Body of pancreas (tissue), 4 donors: ENCODE measurements around the gene CMSS1. TPM values are rescaled to one million over a fixed set of nuclear protein-coding genes. Genes with fewer than 3 reads are reported as not detected.

Experiments used
- ATAC-seq: fragments of 150-250 bp; one replicate; pipeline ENCODE4 v1.9.1; 2016
- DNase-seq, 4 donors: peaks; one replicate each; pipeline ENCODE4 v3.0.0-alpha.2; 2019
- H3K27ac ChIP-seq, 4 donors: fragments of 200-600 bp; sonication (generic); 1 replicate in 3 of 4; 2 replicates in 1 of 4; pipeline versions ENCODE4 v1.5.1 to v1.6.1; 2016 to 2019; ENCODE audit warnings: mild to moderate bottlenecking in 1 of 4, mixed read lengths in 1 of 4, moderate library complexity in 1 of 4
- H3K27me3 ChIP-seq, 2 donors: fragments of 200-600 bp; sonication (generic); one replicate each; pipeline ENCODE4 v1.6.0; 2016; ENCODE audit warnings: mild to moderate bottlenecking in 1 of 2
- H3K36me3 ChIP-seq, 2 donors: fragments of 200-600 bp; sonication (generic); replicated peaks in 1 of 2; 2 replicates each; pipeline ENCODE4 v1.5.1; 2016; ENCODE audit warnings: low read depth in 2 of 2; ENCODE audit not compliant: insufficient read depth in 1 of 2
- H3K4me1 ChIP-seq: fragments of 200-600 bp; sonication (generic); one replicate; pipeline ENCODE4 v1.6.0; 2016
- H3K4me3 ChIP-seq, 2 donors: fragments of 200-600 bp; sonication (generic); 1 replicate in 1 of 2; 2 replicates in 1 of 2; pipeline ENCODE4 v1.5.1; 2016 to 2019
- H3K9me3 ChIP-seq, 3 donors: fragments of 200-600 bp; sonication (generic); 1 replicate in 2 of 3; 2 replicates in 1 of 3; pipeline ENCODE4 v1.5.1; 2016
- POLR2A ChIP-seq, 3 donors: fragments of 450-650 bp; IDR thresholded peaks; one replicate each; pipeline ENCODE4 v1.6.1; 2016; ENCODE audit warnings: antibody characterized with exemption in 3 of 3, mild to moderate bottlenecking in 2 of 3
- WGBS, 2 donors: methylation state at CpG; one replicate each; pipeline ENCODE4 v1.1.5; 2017; 5-methylcytosine and 5-hydroxymethylcytosine counted together
- intact Hi-C: fragments of 100-400 bp; cut with DNase I; formaldehyde crosslinking; loops from one replicate; pipeline ENCODE4 v1.15.1; 2023
- total RNA-seq, 2 donors: library from RNA; depleted of rRNA; stranded (reverse); fragments of >200 nt; gene quantifications; one replicate each; pipeline ENCODE4 v1.1.0, GENCODE V29; 2016
- TF ChIP-seq, protein P1 (sequence below), 7 experiments: fragments of 450-650 bp in 4 of 7; fragments of 200-600 bp in 3 of 7; sonication (generic) in 3 of 7; IDR thresholded peaks; one replicate each; pipeline ENCODE4 v1.5.1; 2016 to 2019; ENCODE audit warnings: antibody characterized with exemption in 7 of 7

CMSS1 gene
- total RNA-seq, 2 donors from 2014 or later: 3.9 to 21.4 TPM

DNA sequence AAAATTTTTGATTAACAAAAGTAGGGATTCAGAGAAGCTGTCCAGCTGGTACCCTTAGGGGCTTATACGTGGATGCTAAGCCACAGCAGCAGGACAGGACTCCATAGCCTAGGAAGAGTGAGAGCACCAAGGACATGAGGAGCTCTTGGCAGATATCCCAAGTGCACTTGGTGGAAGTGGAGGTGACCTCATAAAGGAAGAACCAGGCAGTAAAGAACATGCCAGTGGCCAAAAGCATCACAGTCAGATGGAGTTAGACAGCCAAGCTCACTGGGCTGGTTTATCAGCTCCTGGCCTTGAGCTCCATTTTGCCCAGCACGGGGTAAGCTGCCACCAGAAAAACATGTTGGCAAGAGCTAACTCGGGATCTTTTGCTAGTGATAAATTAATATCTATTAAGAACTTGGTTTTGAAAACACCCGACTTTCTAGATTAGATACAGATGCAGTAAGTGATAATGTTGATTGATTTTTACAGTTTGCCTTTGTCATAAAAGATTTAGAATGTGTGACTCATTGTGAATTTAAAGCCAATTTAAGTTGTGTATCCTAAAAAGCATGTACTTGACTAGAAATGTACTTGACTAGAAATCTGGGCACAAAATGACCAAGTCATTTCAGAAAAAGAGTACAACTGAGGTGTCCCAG is 108.0 kb downstream of the CMSS1 start:
- intact Hi-C loops: no loop called here
- Histone ChIP-seq H3K4me3 (no peak overlapping the region), H3K27ac (peak overlapping the region; percentile 3 to 75 (median 39)), H3K27me3 (no peaks in the 10 kb centered on the region), H3K36me3 (no peaks in the 10 kb centered on the region), H3K9me3 (no peaks in the 10 kb centered on the region), H3K4me1 (peaks cover 24% of the 10 kb centered on the region)
- no peak for TF ChIP-seq POLR2A (IDR thresholded peaks at IDR 0.05)
- TF ChIP-seq, protein P1, sequence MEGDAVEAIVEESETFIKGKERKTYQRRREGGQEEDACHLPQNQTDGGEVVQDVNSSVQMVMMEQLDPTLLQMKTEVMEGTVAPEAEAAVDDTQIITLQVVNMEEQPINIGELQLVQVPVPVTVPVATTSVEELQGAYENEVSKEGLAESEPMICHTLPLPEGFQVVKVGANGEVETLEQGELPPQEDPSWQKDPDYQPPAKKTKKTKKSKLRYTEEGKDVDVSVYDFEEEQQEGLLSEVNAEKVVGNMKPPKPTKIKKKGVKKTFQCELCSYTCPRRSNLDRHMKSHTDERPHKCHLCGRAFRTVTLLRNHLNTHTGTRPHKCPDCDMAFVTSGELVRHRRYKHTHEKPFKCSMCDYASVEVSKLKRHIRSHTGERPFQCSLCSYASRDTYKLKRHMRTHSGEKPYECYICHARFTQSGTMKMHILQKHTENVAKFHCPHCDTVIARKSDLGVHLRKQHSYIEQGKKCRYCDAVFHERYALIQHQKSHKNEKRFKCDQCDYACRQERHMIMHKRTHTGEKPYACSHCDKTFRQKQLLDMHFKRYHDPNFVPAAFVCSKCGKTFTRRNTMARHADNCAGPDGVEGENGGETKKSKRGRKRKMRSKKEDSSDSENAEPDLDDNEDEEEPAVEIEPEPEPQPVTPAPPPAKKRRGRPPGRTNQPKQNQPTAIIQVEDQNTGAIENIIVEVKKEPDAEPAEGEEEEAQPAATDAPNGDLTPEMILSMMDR (IDR thresholded peaks at IDR 0.05): no peak
- ATAC-seq (peak; percentile 88), DNase-seq (peak; percentile 66 to 85 (median 80))
- whole genome bisulfite sequencing, 2 donors: 25 to 32% methylated on average over 4 of the region's 4 CpGs

DNA sequence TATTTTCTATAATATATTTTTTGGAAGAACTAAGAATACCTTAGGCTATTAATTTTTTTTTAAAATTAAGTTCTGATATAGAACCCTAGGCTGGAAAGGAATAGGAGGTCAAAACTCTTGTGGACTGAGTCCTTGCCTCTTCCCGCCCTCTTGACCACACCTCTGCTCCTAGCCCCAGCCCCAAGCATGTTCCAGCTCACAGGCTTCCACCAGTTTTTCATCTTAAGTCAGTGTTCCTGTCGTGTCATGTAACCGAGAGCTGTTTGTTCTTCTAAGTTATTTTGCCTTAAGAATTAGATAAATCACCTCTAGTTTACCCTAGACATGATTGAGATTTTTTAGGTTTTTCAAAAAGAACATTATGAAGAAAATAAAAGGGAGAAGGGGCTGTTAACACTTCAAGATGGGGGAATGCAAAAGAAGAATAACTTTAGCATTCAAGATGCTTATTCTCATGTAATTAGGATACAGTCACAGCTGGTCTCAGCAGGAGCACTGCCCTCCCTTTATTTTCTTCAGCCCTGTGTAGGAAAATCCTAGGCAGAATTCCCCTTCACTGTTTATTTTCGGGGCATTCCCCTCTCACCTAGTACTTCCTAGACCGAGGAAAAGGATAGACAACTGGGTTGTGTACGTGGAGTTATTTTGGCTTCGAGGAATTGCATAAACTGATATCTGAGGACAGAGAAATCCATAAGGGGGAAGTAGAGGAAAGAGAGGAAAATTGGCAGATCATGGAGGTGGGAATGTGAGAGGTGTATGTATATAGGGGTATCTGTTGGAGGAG is 110.2 kb downstream of the CMSS1 start:
- DNase-seq (no peak), ATAC-seq (no peak)
- no peak overlapping the region for H3K4me3 ChIP-seq
- no peak for TF ChIP-seq POLR2A (IDR thresholded peaks at IDR 0.05)
- TF ChIP-seq, protein P1 (IDR thresholded peaks at IDR 0.05): no peak
- H3K27me3 ChIP-seq: no peaks in the 10 kb centered on the region
- H3K36me3 ChIP-seq: no peaks in the 10 kb centered on the region
- H3K9me3 ChIP-seq: no peaks in the 10 kb centered on the region
- 85 to 86% methylated on average over 7 of the region's 7 CpGs for WGBS, 2 donors
- H3K27ac ChIP-seq: no peak overlapping the region
- intact Hi-C loops: no loop called here
- H3K4me1 ChIP-seq: peaks cover 22% of the 10 kb centered on the region

DNA sequence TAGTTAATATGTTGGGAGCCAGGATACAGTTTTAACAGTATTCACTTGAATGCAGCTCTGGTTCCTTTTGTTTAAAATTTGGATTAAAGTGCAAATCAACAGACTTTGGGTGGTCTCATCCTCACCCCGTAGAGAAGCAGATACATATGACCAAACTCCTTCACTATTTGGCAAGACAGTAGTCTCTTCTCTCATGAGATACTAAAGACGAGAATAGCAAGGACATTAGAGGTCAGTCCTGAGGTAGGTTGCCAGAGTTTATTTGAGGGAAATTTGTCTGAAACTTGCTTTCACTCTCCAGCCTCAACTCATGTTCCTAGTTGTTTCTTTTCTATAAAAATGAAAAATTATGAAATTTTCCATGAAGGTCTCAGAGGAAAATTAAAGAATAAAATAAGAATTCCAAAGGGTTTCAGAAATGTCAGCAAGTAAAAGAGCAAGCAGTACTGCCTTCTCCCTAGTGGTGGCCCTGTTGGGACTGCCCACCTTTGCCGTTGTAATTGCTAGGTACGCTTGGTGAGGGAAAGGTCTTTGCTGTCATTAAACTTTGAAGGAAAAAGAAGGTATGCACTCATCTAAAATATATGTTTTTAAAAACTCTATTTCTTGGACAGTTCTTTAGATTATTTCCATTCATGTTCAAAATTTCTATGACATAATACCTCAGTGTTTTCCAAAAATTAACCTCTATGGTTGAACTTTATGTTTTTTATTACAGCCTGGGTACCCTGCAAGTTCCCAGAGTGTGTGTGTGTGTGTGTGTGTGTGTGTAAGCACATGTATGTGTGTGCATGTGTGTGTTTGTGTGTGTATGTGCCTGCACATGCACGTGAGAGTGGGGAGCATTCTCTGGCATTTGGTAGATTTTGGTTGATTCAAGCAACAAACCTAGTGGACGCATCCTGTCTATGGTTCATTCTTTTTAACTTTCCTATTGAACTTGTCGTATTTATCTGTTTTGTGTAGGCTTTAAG is 111.4 kb downstream of the CMSS1 start:
- intact Hi-C loops: no loop called here
- Histone ChIP-seq H3K27me3 (no peaks in the 10 kb centered on the region), H3K9me3 (no peaks in the 10 kb centered on the region), H3K36me3 (no peaks in the 10 kb centered on the region), H3K4me3 (no peak overlapping the region), H3K4me1 (peaks cover 22% of the 10 kb centered on the region), H3K27ac (no peak overlapping the region)
- DNase-seq (no peak), ATAC-seq (no peak)
- no peak for TF ChIP-seq POLR2A (IDR thresholded peaks at IDR 0.05)
- 75 to 76% methylated on average over 7 of the region's 7 CpGs for WGBS, 2 donors

DNA sequence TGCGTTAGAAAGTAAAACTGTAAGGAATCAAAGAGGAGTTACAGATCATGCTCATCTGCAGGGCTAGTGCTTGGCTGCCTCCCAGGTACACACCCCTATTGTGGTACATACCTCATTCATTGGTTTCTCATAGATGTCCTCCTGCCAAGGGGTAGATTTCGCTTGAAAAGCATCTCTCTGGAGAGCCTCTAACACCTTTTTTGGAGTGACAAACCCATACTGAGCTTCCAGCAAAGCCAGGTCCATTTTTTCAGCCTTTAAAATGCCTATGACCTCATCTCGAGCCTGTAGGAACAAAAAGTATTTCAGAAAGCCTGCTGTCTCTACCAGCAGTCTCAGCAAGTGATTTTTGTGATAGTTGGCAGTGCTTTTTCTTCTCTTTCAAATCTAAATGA is 112.1 kb downstream of the CMSS1 start:
- Histone ChIP-seq H3K4me1 (peaks cover 22% of the 10 kb centered on the region), H3K4me3 (no peak overlapping the region), H3K27ac (no peak overlapping the region), H3K27me3 (no peaks in the 10 kb centered on the region), H3K9me3 (no peaks in the 10 kb centered on the region), H3K36me3 (no peaks in the 10 kb centered on the region)
- TF ChIP-seq, protein P1 (IDR thresholded peaks at IDR 0.05): no peak
- TF ChIP-seq POLR2A (IDR thresholded peaks at IDR 0.05): no peak
- no peak for ATAC-seq
- WGBS, 2 donors: 74 to 85% methylated on average over 3 of the region's 3 CpGs
- DNase-seq: peak in 2 of 4 donors; percentile 7 to 16
- intact Hi-C loops: no loop called here

DNA sequence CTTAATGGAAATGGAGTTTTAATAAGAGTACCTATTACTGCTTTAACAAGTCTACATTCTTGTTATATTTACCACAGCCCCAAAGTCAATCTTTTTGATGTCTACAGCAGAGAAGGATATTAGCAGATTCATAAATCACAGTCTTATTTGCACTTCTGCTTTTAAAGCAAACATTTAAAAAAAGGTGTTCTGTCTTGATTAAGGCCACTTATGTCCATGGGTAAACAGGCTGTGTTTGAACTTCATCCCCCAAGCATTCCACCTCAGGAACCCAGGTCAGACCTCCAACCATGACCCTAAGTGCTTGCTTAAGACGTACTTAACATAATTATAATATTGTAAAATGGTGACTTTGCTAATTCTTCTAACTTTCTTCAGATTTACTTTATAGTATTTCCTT is 113.4 kb downstream of the CMSS1 start:
- no peak overlapping the region for H3K4me3 ChIP-seq
- 69 to 73% methylated on average over 1 of the region's 1 CpG for WGBS, 2 donors
- no peaks in the 10 kb centered on the region for H3K36me3 ChIP-seq
- intact Hi-C loops: no loop called here
- H3K27me3 ChIP-seq: no peaks in the 10 kb centered on the region
- DNase-seq (no peak), ATAC-seq (no peak)
- H3K27ac ChIP-seq: no peak overlapping the region
- no peaks in the 10 kb centered on the region for H3K9me3 ChIP-seq
- TF ChIP-seq, protein P1 (IDR thresholded peaks at IDR 0.05): no peak
- no peak for TF ChIP-seq POLR2A (IDR thresholded peaks at IDR 0.05)
- peaks cover 13% of the 10 kb centered on the region for H3K4me1 ChIP-seq
